GM18498 (cell line): ENCODE results near the gene HARS1.
"Not testable (repeated sequence)": the region's sequence is repeated elsewhere in the genome, so short reads cannot be mapped to it uniquely, and the experiment has no call there.

ENCODE experiments used
- ATAC-seq: cut with Tn5 transposase; IDR thresholded peaks from one replicate; pipeline ENCODE4 v1.9.1; 2021; ENCODE audit warnings: mild to moderate bottlenecking, moderate library complexity; ENCODE audit not compliant: unreplicated experiment

Gene HARS1

DNA sequence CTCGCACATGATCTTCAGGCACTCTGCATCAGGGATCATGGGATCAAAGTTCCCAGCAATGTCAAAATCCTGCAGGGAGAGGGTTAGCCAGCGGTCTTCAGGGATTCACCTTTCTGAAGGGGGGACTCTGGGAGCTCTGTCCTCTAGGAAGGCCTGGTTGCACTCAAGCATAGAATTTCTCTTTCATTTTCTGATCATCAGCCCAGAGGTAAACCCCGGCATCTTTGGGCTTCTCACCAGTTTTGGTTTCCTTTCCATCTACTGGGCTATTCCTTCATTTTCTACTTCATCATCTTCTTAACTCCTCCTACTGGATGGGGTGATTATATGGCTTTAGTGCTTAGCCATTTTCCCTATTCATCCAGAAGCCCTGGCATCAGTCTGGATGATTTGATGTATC, 13.2 kb downstream of the HARS1 start:
- peak; percentile 77 for ATAC-seq

DNA sequence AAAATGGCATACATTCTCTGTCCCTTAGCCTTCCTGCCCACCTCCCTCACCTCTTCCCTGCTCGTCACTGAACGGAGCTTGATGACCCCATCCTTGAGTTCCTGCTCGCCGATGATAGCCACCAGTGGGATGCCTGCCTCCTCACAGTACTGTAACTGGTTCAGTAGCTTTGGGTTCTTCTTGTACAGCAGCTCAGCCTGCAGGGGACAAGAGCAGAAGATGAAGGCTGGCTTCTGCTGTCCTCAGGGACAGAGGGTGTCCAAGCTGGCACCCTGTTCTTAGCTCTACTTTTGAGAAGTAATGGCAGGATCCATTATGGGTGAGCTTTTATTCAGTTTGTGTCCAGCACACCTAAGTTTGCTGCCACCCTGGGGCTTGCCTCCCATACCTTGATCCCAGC, 16.5 kb downstream of the HARS1 start:
- ATAC-seq: no peak

DNA sequence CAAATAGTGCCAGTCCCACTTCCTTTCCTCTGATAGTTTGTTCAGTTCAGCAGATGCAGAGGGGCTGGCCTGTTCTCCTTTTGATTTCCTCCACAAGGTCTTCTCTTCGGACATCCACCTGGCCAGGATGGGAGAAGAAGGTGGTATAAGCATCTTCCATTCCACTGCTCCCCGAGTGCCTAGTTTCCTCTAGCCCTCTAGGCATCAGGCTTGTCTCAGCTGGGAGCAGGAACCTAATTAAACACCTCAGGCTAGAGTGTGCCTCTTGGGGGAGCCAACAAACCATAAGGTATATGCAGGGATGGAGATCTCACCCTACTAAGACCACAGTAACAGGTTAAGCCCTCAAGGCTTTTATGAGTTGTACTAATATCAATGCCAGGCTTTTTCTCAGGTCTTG, 17.0 kb downstream of the HARS1 start:
- ATAC-seq: no peak

DNA sequence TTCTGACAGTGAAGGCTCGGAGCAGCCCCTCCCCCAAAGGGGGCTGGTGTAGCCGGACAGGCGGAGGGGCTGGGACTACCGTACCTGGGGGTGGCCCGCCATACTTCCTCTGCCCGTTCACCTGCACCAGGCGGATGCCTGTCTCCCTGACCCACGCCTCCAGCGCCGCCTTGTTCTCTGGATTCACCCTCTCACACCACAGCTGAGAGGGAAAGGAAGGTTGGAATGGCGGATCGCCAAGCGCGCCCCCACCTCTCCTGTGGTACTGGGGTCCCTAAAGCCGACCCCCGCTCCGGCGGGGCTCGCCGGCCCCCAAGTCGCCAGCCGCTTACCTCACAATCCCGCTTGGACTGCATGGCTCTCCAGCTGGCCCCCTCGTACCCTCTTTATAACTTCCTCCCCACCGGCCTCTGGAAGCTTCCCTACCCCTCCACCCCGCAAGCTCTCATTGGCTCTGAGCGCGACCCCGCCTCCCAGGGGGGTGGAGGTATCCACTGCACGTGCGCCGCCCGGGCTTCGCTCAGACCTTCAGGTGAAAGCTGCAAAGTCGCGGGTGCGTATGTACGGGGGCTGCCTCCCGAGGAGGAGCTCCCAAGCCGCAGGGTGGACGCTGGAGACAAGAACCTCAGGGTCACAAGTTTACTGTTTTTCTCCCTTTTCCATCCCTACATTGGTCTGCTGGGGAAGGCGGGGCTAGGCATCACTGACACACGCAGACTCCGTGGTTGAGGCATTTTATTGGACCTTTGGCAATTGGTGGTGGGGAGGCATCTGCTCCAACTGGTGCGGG, 17.8 kb downstream of the HARS1 start, which contains the start of gene DND1:
TSS of gene DND1 (minus strand) at position 390 of the 790 bp plus-strand sequence. CDS start at position 356, 34 bp downstream.
- no peak for ATAC-seq

DNA sequence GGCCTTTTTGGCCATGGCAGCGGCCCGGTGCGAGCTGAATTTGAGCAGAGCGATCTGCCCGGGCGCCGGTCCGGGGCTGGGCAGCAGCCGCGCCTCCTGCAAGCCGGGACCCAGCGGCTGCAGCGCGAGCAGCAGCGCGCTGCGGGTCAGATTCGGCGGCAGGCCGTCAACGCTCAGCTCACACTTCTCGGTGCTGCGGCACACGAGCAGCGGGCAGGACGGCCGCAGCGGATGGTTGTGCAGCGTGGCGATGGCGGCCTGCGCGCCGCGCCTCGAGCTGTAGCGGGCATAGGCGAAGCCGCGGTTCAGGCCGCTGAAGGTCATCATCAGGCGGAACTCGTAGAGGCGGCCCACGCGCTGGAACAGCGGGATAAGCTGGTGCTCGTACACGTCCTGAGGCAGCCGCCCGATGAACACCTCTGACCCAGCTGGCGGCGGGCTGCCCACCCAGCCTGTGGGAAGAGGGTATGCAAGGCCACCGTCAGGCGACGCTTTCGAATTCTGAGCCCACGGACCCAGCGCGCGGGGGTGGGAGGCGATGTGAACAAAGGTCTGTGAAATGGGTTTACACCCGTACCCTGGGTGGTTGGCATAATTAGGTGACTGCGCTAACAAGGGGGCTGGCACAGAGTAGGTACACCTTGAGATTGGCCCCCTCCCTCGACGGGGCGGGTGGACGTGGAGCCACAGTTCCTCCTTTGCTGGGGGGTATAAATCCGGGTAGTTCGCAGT, 18.5 kb downstream of the HARS1 start:
- ATAC-seq: no peak

DNA sequence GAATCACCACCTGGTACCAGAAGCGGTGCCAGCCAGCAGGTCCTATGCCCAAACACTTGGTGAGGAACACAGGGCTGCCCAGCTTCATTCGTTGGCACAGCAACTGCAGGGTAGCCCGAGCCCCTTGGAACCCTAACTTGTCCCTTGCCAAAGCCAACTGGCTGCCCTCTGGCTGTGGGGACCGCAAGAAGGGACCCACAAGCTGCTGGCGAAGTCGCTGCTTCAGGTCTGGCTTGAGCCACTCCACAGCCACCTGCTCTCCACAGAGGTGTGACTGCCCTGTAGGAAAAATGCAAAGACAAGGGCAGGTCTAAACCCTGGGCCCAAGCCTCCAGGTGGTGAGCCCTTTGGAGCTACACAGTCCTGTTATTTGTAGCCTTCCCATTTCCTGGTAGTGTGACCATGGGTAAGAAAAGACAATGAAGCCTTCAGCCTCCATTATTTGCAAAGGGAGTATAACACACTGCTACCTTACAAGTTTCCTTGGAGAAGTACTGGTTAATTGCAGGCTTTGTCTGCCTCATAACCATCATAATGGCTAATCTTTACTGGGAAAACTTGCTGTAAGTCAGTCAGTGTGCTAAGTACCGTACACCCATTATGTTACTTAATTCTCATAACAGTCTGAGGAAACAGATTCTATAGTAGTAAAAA, 19.6 kb downstream of the HARS1 start:
- ATAC-seq: no peak

DNA sequence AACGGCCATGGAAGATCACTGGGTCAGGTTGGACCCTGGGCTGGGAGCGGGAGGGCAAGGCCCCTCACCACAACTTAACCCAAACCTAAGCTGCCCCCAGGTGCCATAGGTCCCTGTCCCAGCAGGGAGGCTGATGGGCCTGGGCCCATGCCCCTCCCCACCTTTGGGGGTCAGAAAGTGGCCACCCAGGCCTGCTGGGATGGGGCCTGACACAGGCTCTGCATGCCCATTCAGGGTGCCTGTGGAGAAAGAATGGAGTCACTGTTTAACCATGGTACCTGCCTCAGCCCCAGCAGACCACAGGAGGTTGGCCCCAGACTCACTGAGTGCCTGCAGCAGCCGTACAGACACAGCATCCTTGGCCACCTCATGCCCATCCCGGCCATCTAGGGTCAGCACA, 20.1 kb downstream of the HARS1 start:
- ATAC-seq: not testable (repeated sequence)

DNA sequence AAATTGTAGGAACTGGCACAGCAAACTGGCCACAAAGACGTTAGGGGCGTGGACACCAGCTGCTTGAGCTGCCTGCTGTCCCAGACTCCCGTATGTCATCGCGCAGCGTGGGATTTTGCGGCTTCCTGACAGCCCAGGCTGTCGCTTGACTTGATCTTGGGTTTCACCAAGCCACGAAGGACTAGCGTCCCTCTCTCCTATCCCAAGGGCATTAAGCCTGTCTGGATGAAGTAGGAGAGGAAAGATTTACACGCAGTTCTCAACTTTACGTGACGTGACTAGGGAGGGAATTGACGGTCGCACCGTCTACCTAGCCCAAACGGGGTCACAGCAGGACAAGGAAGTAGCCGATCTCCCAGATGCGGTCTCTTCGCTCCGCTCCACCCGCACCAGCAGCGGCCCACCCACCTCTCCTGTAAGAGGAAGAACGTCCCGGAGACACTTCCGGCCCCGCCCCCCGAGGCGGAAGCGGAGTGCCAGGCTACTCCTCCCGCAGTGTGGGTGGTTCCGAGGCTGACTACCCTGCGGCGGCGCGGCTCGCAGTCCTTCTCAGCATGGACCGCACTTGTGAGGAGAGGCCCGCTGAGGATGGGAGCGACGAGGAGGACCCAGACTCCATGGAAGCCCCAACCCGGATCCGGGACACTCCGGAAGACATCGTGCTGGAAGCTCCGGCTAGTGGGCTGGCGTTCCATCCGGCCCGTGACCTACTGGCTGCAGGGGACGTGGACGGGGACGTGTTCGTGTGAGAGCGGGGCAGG, 26.6 kb downstream of the HARS1 start, which contains the start of gene WDR55:
TSS of gene WDR55 (plus strand) at position 546 of the 761 bp plus-strand sequence. CDS start at position 555, 9 bp downstream.
- ATAC-seq: peak; percentile 98

DNA sequence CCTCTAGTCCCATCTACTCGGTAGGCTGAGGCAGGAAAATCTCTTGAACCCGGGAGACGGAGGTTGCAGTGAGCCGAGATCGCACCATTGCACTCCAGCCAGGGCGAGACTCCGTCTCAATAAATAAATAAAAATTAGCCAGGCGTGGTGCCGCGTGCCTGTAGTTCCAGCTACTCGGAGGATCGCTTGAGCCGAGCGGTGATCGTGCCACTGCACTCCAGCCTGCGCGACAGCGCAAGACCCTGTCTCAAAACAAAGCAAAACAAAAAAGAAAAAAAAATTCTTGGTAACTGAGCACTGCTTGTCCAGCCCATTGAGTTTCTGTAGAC, 27.2 kb downstream of the HARS1 start:
- ATAC-seq: no peak

DNA sequence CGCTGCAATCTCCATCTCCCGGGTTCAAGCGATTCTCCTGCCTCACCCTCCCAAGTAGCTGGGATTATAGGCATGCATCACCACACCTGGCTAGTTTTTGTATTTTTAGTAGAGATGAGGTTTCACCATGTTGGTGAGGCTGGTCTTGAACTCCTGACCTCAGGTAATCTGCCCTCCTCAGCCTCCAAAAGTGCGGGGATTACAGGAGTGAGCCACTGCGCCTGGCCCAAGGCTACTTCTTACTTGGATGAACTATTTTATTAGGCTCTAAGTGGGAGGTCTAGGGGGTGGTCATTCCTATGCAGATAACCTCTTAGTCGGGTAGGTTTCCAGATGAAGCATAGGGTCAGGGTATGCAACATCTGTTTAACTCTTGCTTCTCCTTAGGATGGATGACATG, 30.8 kb downstream of the HARS1 start:
- not testable (repeated sequence) for ATAC-seq

DNA sequence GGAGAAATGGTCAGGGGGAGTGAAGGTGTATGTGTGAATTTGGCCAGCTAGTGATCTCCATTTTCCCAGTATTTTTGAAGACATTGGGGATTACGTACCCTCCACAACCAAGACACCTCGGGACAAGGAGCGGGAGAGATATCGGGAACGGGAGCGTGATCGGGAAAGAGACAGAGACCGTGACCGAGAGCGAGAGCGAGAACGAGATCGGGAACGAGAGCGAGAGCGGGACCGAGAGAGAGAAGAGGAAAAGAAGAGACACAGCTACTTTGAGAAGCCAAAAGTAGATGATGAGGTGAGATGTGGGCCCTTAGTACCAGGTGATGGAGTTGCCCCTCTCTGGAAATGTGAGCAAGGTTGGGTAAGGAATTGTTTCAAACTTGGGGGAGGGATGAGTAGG, 32.3 kb downstream of the HARS1 start:
- no peak for ATAC-seq

DNA sequence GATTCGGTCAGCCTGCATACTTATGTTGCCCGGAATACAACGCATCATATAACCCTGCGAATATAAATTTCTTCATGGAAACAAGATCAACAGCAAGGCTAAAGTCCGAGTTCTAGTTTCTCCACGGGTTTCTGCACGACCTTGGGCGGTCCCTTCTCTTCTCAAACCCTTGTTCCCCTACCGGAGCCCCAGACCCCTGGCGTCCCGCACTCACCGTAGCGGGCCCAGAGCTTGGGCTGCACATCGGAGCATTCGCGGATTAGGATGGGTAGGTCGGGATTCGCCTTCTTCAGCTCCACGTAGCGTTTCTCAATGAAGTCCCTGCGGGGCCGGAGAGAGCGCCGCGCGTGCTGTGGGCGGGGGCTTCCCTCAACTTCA, 44.1 kb downstream of the HARS1 start:
- ATAC-seq: no peak

DNA sequence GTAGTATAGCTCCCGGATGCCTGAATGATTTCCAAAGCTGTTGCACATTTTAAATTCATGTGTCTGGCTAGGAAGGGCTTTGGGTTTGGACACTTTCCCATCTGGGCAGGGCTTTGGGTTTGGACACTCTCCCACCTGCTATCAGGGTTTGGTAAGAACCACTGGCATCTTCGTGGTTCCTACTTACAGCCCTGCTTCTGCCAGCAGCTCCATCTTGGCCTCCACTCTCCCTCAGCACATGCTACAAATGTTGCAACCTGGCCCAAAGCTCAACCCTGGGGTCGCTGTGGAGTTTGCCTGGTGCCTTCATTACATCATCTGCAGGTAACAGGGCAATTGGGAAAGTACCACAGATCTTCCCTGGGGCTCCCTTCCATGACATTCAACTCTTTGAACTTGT, 48.5 kb downstream of the HARS1 start:
- ATAC-seq: no peak

DNA sequence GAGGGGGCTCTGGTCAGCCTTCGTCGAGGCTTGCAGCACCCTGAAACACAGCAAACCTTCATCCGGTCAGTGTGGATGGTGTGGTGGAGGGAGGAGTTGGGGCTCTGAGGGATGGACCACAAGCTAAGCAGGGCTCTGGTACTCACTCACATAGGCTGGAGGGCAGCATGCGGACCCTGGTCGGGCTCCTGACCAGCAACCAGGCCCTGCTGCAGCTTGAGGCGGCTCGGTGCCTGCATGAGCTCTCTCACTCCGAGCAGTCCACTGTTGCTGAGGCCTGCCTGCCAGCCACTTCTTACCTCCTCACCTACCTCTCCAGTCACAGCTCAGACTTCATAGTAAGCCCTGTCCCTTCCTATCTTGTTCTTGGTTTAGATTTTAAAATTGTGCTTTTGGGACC, 49.5 kb downstream of the HARS1 start:
- no peak for ATAC-seq

DNA sequence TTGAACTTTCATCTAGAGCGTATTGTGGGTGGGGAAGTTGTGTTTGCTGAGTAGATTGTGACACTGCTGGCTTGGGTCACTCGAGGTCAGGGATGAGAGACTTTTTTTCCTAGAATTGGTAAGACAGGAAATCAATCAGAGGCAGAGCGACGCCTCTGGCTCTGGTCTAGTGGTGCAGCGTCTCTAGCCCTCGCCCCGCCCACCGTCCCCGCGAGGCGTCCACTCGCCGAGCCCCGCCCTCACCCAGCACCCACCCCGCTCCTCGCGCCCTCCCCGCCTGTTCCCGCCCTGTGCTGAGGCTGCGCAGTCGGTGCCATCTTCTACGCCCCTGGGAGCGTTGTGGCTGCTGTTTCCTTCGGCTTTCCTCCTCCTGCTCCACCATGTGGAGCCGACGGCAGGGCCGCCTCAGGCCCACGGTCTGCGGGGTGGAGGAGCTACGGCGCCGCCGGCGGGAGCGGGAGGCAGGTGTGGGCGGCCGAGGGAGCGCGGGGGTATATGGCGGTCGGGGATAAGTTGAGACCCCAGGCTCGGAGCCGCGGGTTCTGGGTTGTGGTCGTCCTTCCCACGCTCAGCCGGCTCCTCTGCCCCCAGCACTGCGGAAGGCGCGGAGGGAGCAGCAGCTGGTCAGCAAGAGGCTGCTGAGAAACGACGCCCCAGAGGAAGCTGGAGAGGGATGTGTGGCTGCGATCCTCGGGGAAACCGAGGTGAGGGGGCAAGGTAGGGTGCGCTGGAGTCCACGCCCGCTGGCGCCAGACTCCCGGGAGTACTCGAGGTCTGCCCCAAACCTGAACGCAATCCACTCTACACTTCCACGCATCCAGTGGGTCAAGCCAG, 51.8 kb downstream of the HARS1 start, which contains the start of gene TMCO6:
TSS of gene TMCO6 (plus strand) at position 304 of the 834 bp plus-strand sequence. CDS start at position 381, 77 bp downstream.
- peak; percentile 97 for ATAC-seq

DNA sequence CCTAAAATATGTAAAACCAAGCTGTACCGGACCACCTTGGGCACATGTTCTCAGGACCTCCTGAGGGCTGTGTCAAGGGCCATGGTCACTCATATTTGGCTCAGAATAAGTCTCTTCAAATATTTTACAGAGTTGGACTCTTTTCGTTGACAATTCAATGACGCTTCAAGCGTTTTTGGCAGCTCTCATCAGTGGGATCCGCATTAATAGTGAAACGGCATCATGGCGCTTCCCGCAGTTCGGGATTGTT, 52.3 kb downstream of the HARS1 start:
- not testable (repeated sequence) for ATAC-seq

DNA sequence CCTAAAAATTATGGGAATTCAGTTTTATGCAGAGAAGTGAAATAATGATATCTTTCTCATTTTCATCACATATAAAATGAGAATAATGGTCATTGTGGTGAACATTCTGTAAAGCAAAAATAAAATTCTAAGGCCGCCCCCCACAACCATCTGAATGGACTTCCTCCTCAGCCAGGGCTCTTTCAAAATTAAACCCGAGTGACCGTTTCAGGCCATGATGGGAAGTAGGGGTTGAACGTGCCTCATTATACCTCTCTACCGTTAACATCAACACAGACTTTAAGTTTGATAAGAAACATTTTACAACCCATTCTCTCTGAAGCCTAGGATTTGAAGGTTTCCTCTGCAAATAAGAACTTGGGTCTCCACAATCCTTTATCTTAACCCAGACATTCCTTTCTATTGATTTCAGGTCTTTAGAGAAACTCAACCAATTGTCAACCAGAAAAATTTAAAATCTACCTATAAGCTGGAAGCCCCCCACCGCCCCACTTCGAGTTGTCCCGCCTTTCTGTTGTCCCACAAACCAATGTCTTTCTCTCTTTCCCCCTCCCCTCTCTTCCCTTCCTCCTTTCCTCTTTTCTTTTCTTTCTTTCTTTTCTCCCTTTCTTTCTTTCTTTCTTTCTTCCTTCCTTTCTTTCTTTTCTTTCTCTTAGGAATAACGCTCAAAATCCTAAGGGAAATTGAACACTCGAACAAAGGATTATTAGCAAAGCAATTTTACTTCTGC, 53.6 kb downstream of the HARS1 start:
- ATAC-seq: no peak

DNA sequence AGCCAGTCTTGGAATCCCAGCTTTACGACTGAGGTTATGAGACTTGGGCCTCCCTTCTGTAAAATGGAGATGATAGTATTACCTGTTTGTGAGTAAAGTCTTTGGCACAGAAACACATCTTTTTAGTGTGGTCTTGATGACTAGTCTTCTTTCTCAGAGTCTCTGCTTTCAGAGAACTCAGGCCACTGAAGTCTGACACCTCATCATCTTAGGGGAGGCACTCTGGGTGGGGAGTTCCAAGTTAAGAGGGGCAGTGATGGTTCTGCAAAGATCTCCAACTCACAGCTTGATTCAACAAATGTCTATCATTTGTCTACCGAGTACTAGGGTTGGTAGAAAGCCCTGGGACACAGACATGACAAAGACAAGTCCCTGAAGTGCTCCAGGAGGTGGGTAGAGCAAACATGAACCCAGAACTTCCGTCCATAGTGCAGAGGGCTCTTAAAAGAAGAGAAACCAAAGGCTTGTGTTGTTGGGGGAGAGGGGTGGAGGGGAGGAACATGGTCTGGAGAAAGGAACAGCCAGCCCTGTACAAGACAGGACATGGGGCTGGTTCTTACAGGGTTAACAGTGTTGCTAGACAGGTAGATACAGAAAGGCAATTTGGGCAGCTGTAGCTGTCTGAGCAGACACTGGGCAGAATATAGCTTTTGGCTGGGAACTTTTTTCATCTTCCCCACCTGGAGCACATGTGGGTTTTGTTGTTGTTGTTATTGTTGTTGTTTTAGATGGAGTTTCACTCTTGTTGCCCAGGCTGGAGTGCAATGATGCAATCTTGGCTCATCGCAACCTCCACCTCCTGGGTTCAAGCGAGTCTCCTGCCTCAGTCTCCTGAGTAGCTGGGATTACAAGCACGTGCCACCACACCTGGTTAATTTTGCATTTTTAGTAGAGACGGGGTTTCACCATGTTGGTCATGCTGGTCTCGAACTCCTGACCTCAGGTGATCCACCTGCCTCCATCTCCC, 55.6 kb downstream of the HARS1 start:
- no peak for ATAC-seq

DNA sequence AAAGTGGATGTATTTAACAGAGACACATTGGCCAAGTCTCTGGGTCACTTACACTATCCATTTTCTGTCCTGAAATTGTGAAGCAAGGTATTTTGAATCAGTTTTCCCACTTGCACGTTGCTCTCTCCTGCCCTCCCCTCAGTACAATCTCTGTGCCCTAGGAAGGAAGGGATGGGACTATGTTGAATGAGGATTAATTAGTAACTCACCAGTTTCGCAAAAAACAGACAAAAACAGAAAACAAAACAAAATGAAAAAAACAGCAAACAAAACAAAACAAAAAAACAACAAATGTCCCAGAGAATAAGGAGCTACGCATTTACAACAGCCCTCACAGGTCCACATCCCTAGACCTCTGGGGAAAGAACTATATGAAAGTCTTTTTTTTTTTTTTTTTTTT, 57.1 kb downstream of the HARS1 start:
- ATAC-seq: no peak
